Thyroid gland (tissue), 4 donors: ENCODE measurements around the gene VCAN. TPM values are rescaled to one million over a fixed set of nuclear protein-coding genes. Genes with fewer than 3 reads are reported as not detected.

Experiments
- DNase-seq, 2 donors: peaks; one replicate each; pipeline ENCODE4 v3.0.0-alpha.2; 2019
- H3K27ac ChIP-seq, 3 donors: fragments of 200-600 bp; sonication (generic); 1 replicate in 2 of 3; 2 replicates in 1 of 3; pipeline ENCODE4 v1.5.1; 2016 to 2019; ENCODE audit warnings: mild to moderate bottlenecking in 1 of 3, moderate library complexity in 1 of 3
- H3K27me3 ChIP-seq: fragments of 200-600 bp; sonication (generic); one replicate; pipeline ENCODE4 v1.5.1; 2019
- H3K36me3 ChIP-seq, 2 donors: fragments of 200-600 bp; sonication (generic); one replicate each; pipeline ENCODE4 v1.5.1; 2016 to 2019
- H3K4me1 ChIP-seq, 2 donors: fragments of 200-600 bp; sonication (generic); one replicate each; pipeline ENCODE4 v1.5.1; 2017 to 2019
- H3K4me3 ChIP-seq, 3 donors: fragments of 200-600 bp; sonication (generic); replicated peaks in 1 of 3; 1 replicate in 2 of 3; 2 replicates in 1 of 3; pipeline ENCODE4 v1.5.1; 2016; ENCODE audit warnings: mild to moderate bottlenecking in 1 of 3
- H3K9me3 ChIP-seq: fragments of 200-600 bp; sonication (generic); one replicate; pipeline ENCODE4 v1.5.1; 2017
- POLR2A ChIP-seq, 2 donors: fragments of 450-650 bp; IDR thresholded peaks; one replicate each; pipeline ENCODE4 v1.6.1; 2017; ENCODE audit warnings: antibody characterized with exemption in 2 of 2, mild to moderate bottlenecking in 2 of 2, moderate library complexity in 1 of 2
- WGBS, 2 donors: methylation state at CpG; one replicate each; pipeline ENCODE4 v1.1.5; 2017; 5-methylcytosine and 5-hydroxymethylcytosine counted together
- intact Hi-C: fragments of 100-400 bp; cut with DNase I; formaldehyde crosslinking; loops from one replicate; pipeline ENCODE4 v1.15.1; 2023
- total RNA-seq, 4 donors: library from RNA; depleted of rRNA; stranded (reverse); fragments of >200 nt; gene quantifications; one replicate each; pipeline ENCODE4 v1.2.3, GENCODE V29; 2016
- TF ChIP-seq, protein P1 (sequence below), 6 experiments: fragments of 200-600 bp in 3 of 6; fragments of 450-650 bp in 3 of 6; sonication (generic) in 3 of 6; IDR thresholded peaks; one replicate each; pipeline ENCODE4 v1.5.1; 2016 to 2019; ENCODE audit warnings: antibody characterized with exemption in 6 of 6, mild to moderate bottlenecking in 2 of 6, inconsistent platforms in 1 of 6, moderate library complexity in 1 of 6

The VCAN gene
- total RNA-seq, 4 donors from 2014 or later = 9.7 to 50.1 (median 33.1) TPM

DNA sequence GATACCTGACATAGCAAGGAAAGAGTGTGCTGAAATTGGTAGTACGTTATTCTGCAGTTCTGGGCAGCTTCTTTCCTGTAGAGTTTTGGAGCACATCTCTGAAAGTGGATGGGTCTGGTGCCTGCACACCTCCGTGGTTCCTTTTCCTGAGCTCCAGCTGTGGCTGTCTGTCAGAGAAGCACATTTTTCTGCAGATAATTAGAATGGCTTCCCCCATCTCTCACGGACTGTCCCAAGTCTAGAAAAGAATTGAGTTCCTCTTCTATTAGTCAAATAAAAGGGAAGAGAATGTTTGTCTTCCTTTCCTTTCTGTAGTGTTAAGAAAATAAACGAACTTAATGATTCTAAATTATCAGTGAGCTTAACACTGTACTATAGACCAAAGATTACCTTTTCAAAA, 55.7 kb downstream of the VCAN start:
- Histone ChIP-seq H3K27me3 (no peaks in the 10 kb centered on the region), H3K9me3 (no peaks in the 10 kb centered on the region), H3K4me3 (no peak overlapping the region), H3K27ac (no peak overlapping the region), H3K4me1 (no peaks in the 10 kb centered on the region), H3K36me3 (no peaks in the 10 kb centered on the region)
- intact Hi-C loops = no loop called here
- no peak for DNase-seq
- TF ChIP-seq, protein P1, sequence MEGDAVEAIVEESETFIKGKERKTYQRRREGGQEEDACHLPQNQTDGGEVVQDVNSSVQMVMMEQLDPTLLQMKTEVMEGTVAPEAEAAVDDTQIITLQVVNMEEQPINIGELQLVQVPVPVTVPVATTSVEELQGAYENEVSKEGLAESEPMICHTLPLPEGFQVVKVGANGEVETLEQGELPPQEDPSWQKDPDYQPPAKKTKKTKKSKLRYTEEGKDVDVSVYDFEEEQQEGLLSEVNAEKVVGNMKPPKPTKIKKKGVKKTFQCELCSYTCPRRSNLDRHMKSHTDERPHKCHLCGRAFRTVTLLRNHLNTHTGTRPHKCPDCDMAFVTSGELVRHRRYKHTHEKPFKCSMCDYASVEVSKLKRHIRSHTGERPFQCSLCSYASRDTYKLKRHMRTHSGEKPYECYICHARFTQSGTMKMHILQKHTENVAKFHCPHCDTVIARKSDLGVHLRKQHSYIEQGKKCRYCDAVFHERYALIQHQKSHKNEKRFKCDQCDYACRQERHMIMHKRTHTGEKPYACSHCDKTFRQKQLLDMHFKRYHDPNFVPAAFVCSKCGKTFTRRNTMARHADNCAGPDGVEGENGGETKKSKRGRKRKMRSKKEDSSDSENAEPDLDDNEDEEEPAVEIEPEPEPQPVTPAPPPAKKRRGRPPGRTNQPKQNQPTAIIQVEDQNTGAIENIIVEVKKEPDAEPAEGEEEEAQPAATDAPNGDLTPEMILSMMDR (IDR thresholded peaks at IDR 0.05) = no peak
- no peak for TF ChIP-seq POLR2A (IDR thresholded peaks at IDR 0.05)
- WGBS, 2 donors = 78 to 81% methylated on average over 4 of the region's 4 CpGs

DNA sequence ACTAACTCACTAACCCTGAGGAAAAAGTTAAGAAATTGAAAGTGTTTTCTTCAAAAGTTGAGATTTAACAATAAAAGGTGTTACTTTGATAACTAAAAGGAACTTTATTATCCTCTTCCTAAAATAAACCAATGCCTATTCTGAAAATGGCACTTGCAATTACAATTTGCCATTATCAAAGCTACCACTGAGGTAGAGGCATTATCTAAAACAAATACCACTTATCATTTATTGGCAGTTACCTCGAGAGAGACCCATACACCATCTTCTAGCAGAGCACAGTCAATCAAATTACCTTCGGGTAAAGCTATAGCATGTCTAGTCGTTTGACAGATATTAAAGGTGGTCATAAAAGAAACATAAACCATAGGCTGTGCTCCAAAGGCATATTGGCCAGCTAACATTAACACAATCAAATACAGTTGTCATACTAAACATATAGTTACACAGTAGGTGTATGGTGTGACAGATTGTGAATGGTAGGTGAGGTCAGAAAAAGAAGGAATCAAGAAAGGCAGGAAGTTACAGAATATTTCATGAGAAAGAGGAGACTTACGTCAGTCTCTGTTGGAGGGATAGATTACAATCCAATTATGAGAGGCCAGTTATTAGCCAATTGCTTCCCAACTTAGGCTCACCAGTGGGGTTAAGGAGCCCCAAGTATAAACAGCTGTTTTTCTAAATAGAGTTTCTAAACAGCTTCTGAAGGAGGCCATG, 56.3 kb downstream of the VCAN start:
- intact Hi-C loops = no loop called here
- DNase-seq = no peak
- 91 to 92% methylated on average over 4 of the region's 4 CpGs for WGBS, 2 donors
- Histone ChIP-seq H3K4me3 (no peak overlapping the region), H3K4me1 (no peaks in the 10 kb centered on the region), H3K27me3 (no peaks in the 10 kb centered on the region), H3K27ac (no peak overlapping the region), H3K9me3 (no peaks in the 10 kb centered on the region), H3K36me3 (no peaks in the 10 kb centered on the region)
- TF ChIP-seq, protein P1 (IDR thresholded peaks at IDR 0.05) = no peak
- TF ChIP-seq POLR2A (IDR thresholded peaks at IDR 0.05) = no peak

- no peak for DNase-seq
- WGBS, 2 donors = 14 to 49% methylated on average over 2 of the region's 2 CpGs
- Histone ChIP-seq H3K27me3 (no peaks in the 10 kb centered on the region), H3K4me1 (no peaks in the 10 kb centered on the region), H3K36me3 (no peaks in the 10 kb centered on the region), H3K27ac (no peak overlapping the region), H3K4me3 (no peak overlapping the region), H3K9me3 (no peaks in the 10 kb centered on the region)
- intact Hi-C loops = no loop called here
- no peak for TF ChIP-seq POLR2A (IDR thresholded peaks at IDR 0.05)
- TF ChIP-seq, protein P1 (IDR thresholded peaks at IDR 0.05) = no peak
These were observed 56.9 kb downstream of the VCAN start for GRCh38 chr5:83528439-83528769.

- TF ChIP-seq POLR2A (IDR thresholded peaks at IDR 0.05) = no peak
- TF ChIP-seq, protein P1 (IDR thresholded peaks at IDR 0.05) = no peak
- H3K36me3 ChIP-seq = no peaks in the 10 kb centered on the region
- H3K27ac ChIP-seq = no peak overlapping the region
- 65 to 80% methylated on average over 2 of the region's 2 CpGs for WGBS, 2 donors
- H3K4me3 ChIP-seq = no peak overlapping the region
- intact Hi-C loops = no loop called here
- H3K27me3 ChIP-seq = no peaks in the 10 kb centered on the region
- DNase-seq = no peak
- no peaks in the 10 kb centered on the region for H3K9me3 ChIP-seq
- no peaks in the 10 kb centered on the region for H3K4me1 ChIP-seq
These were observed 58.6 kb downstream of the VCAN start for GRCh38 chr5:83530193-83530592.

GRCh38 chr5:83531661-83532060, 60.1 kb downstream of the VCAN start:
- Histone ChIP-seq H3K27me3 (no peaks in the 10 kb centered on the region), H3K36me3 (no peaks in the 10 kb centered on the region), H3K9me3 (no peaks in the 10 kb centered on the region), H3K27ac (no peak overlapping the region), H3K4me3 (no peak overlapping the region), H3K4me1 (no peaks in the 10 kb centered on the region)
- intact Hi-C loops = no loop called here
- TF ChIP-seq POLR2A (IDR thresholded peaks at IDR 0.05) = no peak
- TF ChIP-seq, protein P1 (IDR thresholded peaks at IDR 0.05) = no peak
- 81 to 88% methylated on average over 1 of the region's 1 CpG for WGBS, 2 donors
- DNase-seq = no peak
